Karpas-422 (cell line): ENCODE data around the gene SEMA4D. TPM values are rescaled to one million over a fixed set of nuclear protein-coding genes. Genes with fewer than 3 reads are reported as not detected.

Source experiments
- DNase-seq: peaks from one replicate; pipeline ENCODE4 v3.0.0-alpha.2; 2015
- H2AFZ ChIP-seq: fragments of 200-600 bp; sonication (generic); 2 replicates; pipeline ENCODE4 v1.6.1; 2014; ENCODE audit warnings: antibody characterized with exemption, low read length, mixed read lengths
- H3K27ac ChIP-seq: fragments of 200-600 bp; sonication (generic); 2 replicates; pipeline ENCODE4 v1.5.1; 2014; ENCODE audit warnings: mild to moderate bottlenecking, low read length, moderate library complexity
- H3K27me3 ChIP-seq: fragments of 200-600 bp; sonication (generic); 2 replicates; pipeline ENCODE4 v1.6.1; 2014; ENCODE audit warnings: low read length, mixed read lengths
- H3K36me3 ChIP-seq: fragments of 200-600 bp; sonication (generic); 2 replicates; pipeline ENCODE4 v1.6.1; 2014; ENCODE audit warnings: low read length, mixed read lengths; ENCODE audit not compliant: insufficient read depth
- H3K4me1 ChIP-seq: fragments of 200-600 bp; sonication (generic); 2 replicates; pipeline ENCODE4 v1.6.1; 2014; ENCODE audit warnings: mild to moderate bottlenecking, low read length, mixed read lengths
- H3K4me2 ChIP-seq: fragments of 200-600 bp; sonication (generic); 2 replicates; pipeline ENCODE4 v1.6.1; 2014; ENCODE audit warnings: low read length, low read depth, mild to moderate bottlenecking; ENCODE audit not compliant: poor library complexity, severe bottlenecking
- H3K4me3 ChIP-seq: fragments of 200-600 bp; sonication (generic); 2 replicates; pipeline ENCODE4 v1.5.1; 2014; ENCODE audit warnings: mild to moderate bottlenecking, antibody characterized with exemption, low read length, mixed read lengths
- H3K79me2 ChIP-seq: fragments of 200-600 bp; sonication (generic); 2 replicates; pipeline ENCODE4 v1.6.1; 2014; ENCODE audit warnings: mild to moderate bottlenecking, low read length, mixed read lengths
- H3K9ac ChIP-seq: fragments of 200-600 bp; sonication (generic); 2 replicates; pipeline ENCODE4 v1.6.0; 2014; ENCODE audit warnings: low read length
- H3K9me2 ChIP-seq: fragments of 200-600 bp; sonication (generic), shearing (Covaris generic); replicated peaks from 2 replicates; pipeline ENCODE4 v1.6.0; 2014; ENCODE audit warnings: mild to moderate bottlenecking, low read length, moderate library complexity; ENCODE audit not compliant: insufficient read depth
- H3K9me3 ChIP-seq: fragments of 300-700, 200-600 bp; sonication (generic); 2 replicates; pipeline ENCODE4 v1.6.1; 2014; ENCODE audit warnings: low read length, mixed read lengths
- H4K20me1 ChIP-seq: fragments of 200-600 bp; sonication (generic); 2 replicates; pipeline ENCODE4 v1.6.1; 2014; ENCODE audit warnings: mild to moderate bottlenecking, antibody characterized with exemption, low read length, low read depth; ENCODE audit not compliant: insufficient read depth
- total RNA-seq: library from RNA; depleted of rRNA; stranded (reverse); fragments of >200 nt; shearing (Covaris generic); gene quantifications from 2 replicates; pipeline ENCODE4 v1.2.3, GENCODE V29; 2014; ENCODE audit warnings: low replicate concordance

Gene SEMA4D
- total RNA-seq, 1 experiment from 2014 or later, result 2.3 TPM

DNA sequence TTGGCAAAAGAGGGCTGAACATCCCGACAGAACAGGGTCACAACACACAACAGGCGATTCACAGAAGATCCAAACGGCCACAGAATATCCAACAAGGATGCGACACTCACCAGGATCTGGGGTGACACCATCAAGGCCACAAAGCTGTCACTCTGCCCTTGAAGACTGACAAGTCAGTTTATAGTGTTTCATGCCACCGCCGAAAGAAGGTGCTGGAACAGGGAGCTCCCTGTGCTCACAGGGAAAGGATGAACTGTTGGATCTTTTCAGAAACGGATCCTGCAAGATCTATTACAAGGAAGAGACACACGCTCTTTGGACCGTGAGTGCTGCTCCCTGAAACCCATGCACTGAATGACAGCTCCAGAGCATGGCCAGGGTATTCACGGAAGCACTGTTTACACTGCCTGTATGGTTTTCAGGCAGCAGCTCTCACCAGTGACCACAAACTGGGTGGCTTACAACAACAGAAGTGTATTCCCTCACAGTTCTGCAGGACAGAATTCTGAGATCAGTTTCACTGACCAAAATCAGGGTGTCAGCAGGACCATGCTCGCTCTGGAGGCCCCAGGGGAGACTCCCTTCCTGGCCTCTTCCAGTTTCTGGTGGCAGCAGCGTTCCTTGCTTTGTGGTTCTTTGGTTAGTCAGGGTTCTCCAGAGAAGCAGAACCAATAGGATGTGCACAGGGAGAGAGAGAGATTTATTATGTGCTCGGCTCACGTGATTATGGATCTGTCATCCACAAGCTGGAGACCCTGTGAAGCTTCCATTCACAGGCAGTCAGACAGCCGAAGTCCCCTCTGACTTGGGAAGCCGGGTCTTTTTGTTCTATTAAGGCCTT lies 52.8 kb downstream of the SEMA4D start:
- Histone ChIP-seq H3K79me2 (no peaks in the 10 kb centered on the region), H3K27ac (no peak overlapping the region), H3K4me3 (no peak overlapping the region), H2AFZ (no peak overlapping the region), H3K4me1 (peaks cover 13% of the 10 kb centered on the region), H3K36me3 (no peaks in the 10 kb centered on the region), H3K9me3 (no peaks in the 10 kb centered on the region), H3K9ac (no peak overlapping the region), H4K20me1 (peaks cover 41% of the 10 kb centered on the region; the same call in 1 of the 2 replicates), H3K4me2 (no peak overlapping the region), H3K9me2 (no peaks in the 10 kb centered on the region), H3K27me3 (no peaks in the 10 kb centered on the region)
- no peak for DNase-seq

DNA sequence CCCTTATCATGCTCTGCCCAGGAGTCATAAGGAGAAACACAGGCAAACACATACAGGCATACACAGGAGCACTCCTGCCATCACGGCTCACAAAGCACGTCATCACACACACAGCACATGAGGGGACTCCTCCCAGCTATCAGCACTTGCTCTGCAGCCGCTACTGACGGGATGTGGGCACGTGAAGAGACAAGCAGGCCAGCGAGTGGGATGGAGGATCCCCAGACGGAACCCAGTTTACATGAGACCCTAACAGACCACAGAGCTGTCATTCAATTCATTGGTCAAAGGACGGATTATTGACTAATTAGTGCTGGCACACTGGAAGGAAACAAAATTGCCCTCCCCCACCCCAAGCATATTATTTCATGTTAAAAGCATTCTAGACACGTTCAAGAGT lies 53.6 kb downstream of the SEMA4D start:
- Histone ChIP-seq H3K4me2 (no peak overlapping the region), H3K79me2 (no peaks in the 10 kb centered on the region), H3K36me3 (no peaks in the 10 kb centered on the region), H3K9me3 (no peaks in the 10 kb centered on the region), H3K9ac (no peak overlapping the region), H3K4me3 (no peak overlapping the region), H3K9me2 (no peaks in the 10 kb centered on the region), H3K4me1 (peaks cover 19% of the 10 kb centered on the region), H3K27ac (no peak overlapping the region), H2AFZ (no peak overlapping the region), H3K27me3 (no peaks in the 10 kb centered on the region), H4K20me1 (peaks cover 48% of the 10 kb centered on the region; the same call in 1 of the 2 replicates)
- DNase-seq, result no peak

DNA sequence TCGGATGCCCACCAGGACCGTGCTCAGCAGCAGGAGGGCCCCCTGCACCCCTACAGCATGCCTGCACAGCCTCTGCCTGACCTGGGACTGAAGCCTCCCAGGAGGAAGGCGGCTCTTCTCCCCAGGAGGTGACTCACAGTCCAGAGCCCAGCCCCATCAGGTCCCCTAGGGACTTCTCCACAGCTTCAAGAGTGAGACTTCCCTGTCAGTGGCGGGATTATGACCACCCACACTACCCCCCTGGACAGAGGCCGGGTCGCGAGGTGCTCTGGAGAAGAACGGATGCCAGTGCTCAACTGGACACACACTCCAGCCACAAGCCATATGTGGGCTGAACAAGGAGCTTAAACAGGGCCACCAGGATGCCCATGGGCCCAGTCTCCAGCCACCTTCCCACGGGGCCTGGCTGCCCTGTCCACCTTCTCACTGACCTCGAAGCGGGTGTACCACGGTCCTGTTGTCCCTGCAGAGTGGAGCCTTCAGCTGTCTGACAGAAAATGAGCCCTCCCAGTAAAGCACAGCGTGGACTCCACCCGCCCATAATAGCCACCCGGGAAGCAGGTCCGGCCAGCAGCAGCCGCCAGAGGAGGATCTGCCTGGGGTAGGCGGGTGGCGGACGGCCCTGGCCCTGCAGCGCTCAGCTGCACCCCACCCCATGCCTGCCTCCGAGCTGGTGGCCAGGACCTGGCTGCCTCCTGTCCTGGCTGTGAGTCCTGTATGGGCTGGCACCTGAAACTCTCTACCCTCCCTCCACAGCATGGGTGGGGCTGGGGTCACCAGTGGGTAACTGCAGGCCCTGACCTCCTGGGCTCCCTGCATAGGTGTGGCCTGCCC lies 54.7 kb downstream of the SEMA4D start:
- Histone ChIP-seq H3K4me2 (no peak overlapping the region), H3K36me3 (no peaks in the 10 kb centered on the region), H3K79me2 (no peaks in the 10 kb centered on the region), H3K4me1 (peaks cover 20% of the 10 kb centered on the region), H3K27ac (no peak overlapping the region), H2AFZ (no peak overlapping the region), H3K9ac (no peak overlapping the region), H4K20me1 (peaks cover 51% of the 10 kb centered on the region; the same call in 1 of the 2 replicates), H3K9me3 (no peaks in the 10 kb centered on the region), H3K9me2 (no peaks in the 10 kb centered on the region), H3K27me3 (no peaks in the 10 kb centered on the region), H3K4me3 (no peak overlapping the region)
- DNase-seq, result no peak

DNA sequence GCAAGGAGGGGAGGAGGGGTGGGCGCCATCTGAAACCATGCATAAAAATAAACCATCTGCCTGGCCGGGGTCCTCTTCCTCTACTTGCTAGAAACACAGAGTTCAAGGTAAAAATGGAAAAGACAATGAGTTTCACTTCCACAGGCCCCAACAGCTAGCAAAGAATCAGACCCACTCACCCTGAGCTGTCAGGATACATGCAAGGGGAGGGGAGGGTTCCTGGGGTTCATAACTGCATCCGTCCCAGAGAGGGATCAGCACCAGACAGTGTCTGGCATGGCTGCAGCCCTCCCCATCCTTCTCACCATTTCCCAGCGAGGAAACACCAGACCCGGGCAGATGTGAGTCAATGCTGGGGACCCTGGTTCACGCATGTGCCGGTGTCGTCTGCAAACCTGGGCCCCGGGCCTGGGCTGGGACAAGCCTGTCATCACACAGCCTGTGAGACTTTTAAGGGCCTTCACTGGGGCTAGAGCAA lies 55.4 kb downstream of the SEMA4D start:
- Histone ChIP-seq H3K4me3 (no peak overlapping the region), H3K9me3 (no peaks in the 10 kb centered on the region), H2AFZ (no peak overlapping the region), H3K9ac (no peak overlapping the region), H3K36me3 (no peaks in the 10 kb centered on the region), H4K20me1 (peaks cover 51% of the 10 kb centered on the region; the same call in 1 of the 2 replicates), H3K9me2 (no peaks in the 10 kb centered on the region), H3K4me2 (no peak overlapping the region), H3K79me2 (no peaks in the 10 kb centered on the region), H3K27me3 (no peaks in the 10 kb centered on the region), H3K27ac (no peak overlapping the region), H3K4me1 (peaks cover 27% of the 10 kb centered on the region)
- no peak for DNase-seq

DNA sequence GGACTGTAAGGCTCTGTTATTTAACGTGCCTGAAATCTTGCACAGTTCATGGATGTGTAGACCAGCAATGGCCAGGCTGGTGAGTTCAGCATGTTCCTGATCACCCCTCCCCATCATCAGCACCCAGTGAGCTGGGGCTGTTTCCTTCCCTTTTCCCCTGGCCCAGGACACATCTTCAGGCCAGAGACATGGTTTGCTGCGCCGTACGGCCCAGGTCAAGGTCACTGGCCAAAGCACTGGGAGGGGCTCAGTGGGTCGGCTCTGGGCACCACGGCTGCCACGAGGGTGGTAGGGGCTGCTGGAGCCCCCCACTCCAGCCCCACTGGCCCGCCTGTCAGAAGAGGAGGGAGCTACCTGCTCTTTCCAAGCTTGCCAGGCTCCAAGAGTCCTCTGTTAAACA lies 55.9 kb downstream of the SEMA4D start:
- Histone ChIP-seq H3K27ac (no peak overlapping the region), H3K4me1 (peaks cover 32% of the 10 kb centered on the region), H3K36me3 (no peaks in the 10 kb centered on the region), H3K9me3 (no peaks in the 10 kb centered on the region), H3K9ac (no peak overlapping the region), H3K4me3 (no peak overlapping the region), H3K79me2 (no peaks in the 10 kb centered on the region), H3K9me2 (no peaks in the 10 kb centered on the region), H3K27me3 (no peaks in the 10 kb centered on the region), H2AFZ (no peak overlapping the region), H4K20me1 (peaks cover 51% of the 10 kb centered on the region; the same call in 1 of the 2 replicates), H3K4me2 (no peak overlapping the region)
- no peak for DNase-seq

DNA sequence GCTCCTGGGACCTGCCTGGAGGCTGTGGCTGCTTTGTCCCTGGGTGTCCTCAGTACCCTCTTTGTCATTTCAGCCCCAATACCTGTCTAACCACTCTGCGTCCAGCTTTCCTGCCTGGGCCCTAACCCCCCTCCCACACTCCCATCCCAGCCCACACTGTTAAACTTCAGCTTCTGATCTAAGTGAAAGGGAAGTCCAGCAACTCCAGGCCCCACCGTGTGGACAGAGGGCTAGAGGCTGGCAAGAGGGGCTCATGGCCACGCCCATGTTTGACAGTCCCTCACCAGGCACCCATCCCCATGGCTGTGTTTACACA lies 56.3 kb downstream of the SEMA4D start:
- Histone ChIP-seq H3K9me3 (no peaks in the 10 kb centered on the region), H3K4me3 (no peak overlapping the region), H4K20me1 (peaks cover 51% of the 10 kb centered on the region; the same call in 1 of the 2 replicates), H3K79me2 (no peaks in the 10 kb centered on the region), H3K9me2 (no peaks in the 10 kb centered on the region), H3K27ac (no peak overlapping the region), H2AFZ (no peak overlapping the region), H3K4me1 (peaks cover 36% of the 10 kb centered on the region), H3K4me2 (no peak overlapping the region), H3K9ac (no peak overlapping the region), H3K36me3 (no peaks in the 10 kb centered on the region), H3K27me3 (no peaks in the 10 kb centered on the region)
- DNase-seq, result no peak

DNA sequence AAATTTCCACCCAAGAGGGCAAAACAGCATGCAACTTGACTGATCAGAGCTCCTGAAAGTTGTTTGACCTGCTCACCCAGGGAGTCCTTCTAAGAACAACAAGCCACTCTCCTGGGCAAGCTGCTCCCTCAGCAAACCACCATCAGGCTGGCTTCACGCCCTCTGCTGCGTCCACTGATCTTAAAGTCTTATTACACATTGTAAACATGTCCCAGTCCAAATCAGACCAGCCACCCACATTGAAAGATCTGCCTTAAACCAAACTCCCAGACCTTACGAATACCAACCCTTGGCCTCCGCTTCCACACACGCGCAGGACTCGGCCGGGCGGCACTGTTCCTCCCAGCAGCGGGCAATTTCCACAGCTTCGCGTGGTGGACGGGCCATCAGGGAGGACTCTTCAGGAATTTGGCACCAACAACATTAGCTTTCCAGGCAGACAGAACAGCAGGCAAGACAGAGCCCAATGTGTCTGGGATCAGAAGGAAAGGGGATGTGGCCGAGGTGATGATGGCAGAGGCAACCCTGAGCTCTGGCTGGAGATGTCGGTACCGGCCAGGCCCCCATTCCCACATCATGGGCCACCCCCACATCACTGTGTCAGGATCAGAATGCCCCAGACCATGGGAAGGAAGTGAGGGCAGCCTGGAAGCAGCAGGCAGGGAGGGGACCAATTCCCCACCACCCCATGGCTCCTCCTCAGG lies 56.8 kb downstream of the SEMA4D start:
- Histone ChIP-seq H2AFZ (no peak overlapping the region), H3K4me1 (peaks cover 37% of the 10 kb centered on the region), H3K9ac (no peak overlapping the region), H3K27ac (no peak overlapping the region), H3K79me2 (no peaks in the 10 kb centered on the region), H3K9me2 (no peaks in the 10 kb centered on the region), H3K9me3 (no peaks in the 10 kb centered on the region), H3K36me3 (no peaks in the 10 kb centered on the region), H3K4me3 (no peak overlapping the region), H4K20me1 (peaks cover 52% of the 10 kb centered on the region; the same call in 1 of the 2 replicates), H3K4me2 (no peak overlapping the region), H3K27me3 (no peaks in the 10 kb centered on the region)
- DNase-seq, result no peak

DNA sequence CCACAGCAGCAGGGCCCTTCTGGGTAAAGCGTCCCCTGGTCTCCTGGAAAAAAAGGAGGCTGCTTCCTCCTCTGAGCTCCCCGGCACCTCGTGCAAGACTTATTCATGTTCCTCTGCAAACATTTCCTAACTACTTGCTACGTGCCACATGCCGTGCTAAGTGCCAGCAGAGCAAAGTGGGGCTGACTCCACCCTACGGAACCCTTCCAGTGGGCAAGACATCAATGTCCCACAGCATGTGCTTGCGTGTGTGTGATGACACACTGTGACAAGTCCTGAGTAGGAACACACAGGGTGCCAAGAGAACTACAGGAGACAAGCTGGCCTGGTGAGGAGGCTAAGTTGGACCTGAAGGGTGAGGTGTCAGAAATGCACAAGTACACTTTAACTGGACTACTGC lies 57.4 kb downstream of the SEMA4D start:
- Histone ChIP-seq H3K9ac (no peak overlapping the region), H3K4me2 (no peak overlapping the region), H4K20me1 (peaks cover 57% of the 10 kb centered on the region; the same call in 1 of the 2 replicates), H3K79me2 (no peaks in the 10 kb centered on the region), H3K27ac (no peak overlapping the region), H3K36me3 (no peaks in the 10 kb centered on the region), H3K4me3 (no peak overlapping the region), H2AFZ (no peak overlapping the region), H3K4me1 (peaks cover 39% of the 10 kb centered on the region), H3K27me3 (no peaks in the 10 kb centered on the region), H3K9me3 (no peaks in the 10 kb centered on the region), H3K9me2 (no peaks in the 10 kb centered on the region)
- no peak for DNase-seq
